HEK293T (cell line): Measurements from ENCODE around the gene ZNF385C.

ENCODE experiments used
- BHLHE40 ChIP-seq: fragments of 450-650 bp; IDR thresholded peaks from 2 replicates; pipeline ENCODE4 v1.6.1; 2016; ENCODE audit warnings: mild to moderate bottlenecking, moderate library complexity, borderline replicate concordance
- ELF4 ChIP-seq: fragments of 450-650 bp; IDR thresholded peaks from 2 replicates; pipeline ENCODE4 v1.6.1; 2017; ENCODE audit warnings: antibody characterized with exemption
- FOXM1 ChIP-seq: fragments of 450-650 bp; IDR thresholded peaks from 2 replicates; pipeline ENCODE4 v1.6.1; 2017; ENCODE audit warnings: mild to moderate bottlenecking, borderline replicate concordance
- L3MBTL2 ChIP-seq: fragments of 450-650 bp; conservative IDR thresholded peaks from 2 replicates; pipeline ENCODE4 v1.6.1; 2016; ENCODE audit warnings: mild to moderate bottlenecking
- NFRKB ChIP-seq: fragments of 450-650 bp; IDR thresholded peaks from 2 replicates; pipeline ENCODE4 v1.6.1; 2016; ENCODE audit warnings: mild to moderate bottlenecking, moderate library complexity
- PKNOX1 ChIP-seq: fragments of 450-650 bp; IDR thresholded peaks from 2 replicates; pipeline ENCODE4 v1.6.1; 2016
- SP1 ChIP-seq: fragments of 450-650 bp; IDR thresholded peaks from 2 replicates; pipeline ENCODE4 v1.6.1; 2017
- TARDBP ChIP-seq: fragments of 450-650 bp; IDR thresholded peaks from 2 replicates; pipeline ENCODE4 v1.6.1; 2016

GRCh38 chr17:42049834-42050392, 48.4 kb downstream of the ZNF385C start:
- TF ChIP-seq SP1 = no peak
- TF ChIP-seq ELF4 = no peak
- no peak for TF ChIP-seq TARDBP
- no peak for TF ChIP-seq BHLHE40
- TF ChIP-seq FOXM1 = no peak
- no peak; the same call in 1 of the 2 replicates for TF ChIP-seq L3MBTL2
- TF ChIP-seq NFRKB = no peak
- no peak for TF ChIP-seq PKNOX1
